Adrenal gland (tissue), 5 donors: ENCODE data around the gene INF2.

Source experiments
- CTCF ChIP-seq, 6 experiments: fragments of 450-650 bp in 4 of 6; fragments of 200-600 bp in 2 of 6; sonication (generic) in 1 of 6; IDR thresholded peaks; 1 replicate in 5 of 6; 2 replicates in 1 of 6; pipeline versions ENCODE4 v1.5.1 to v1.8.0; 2016 to 2021; ENCODE audit warnings: antibody characterized with exemption in 6 of 6, mild to moderate bottlenecking in 2 of 6, moderate library complexity in 1 of 6
- POLR2A ChIP-seq, 2 donors: fragments of 450-650 bp; IDR thresholded peaks; one replicate each; pipeline ENCODE4 v1.6.1; 2017; ENCODE audit warnings: antibody characterized with exemption in 2 of 2, mild to moderate bottlenecking in 2 of 2, moderate library complexity in 1 of 2
- donor health status: DM: no; HTN: no; CAD: no.

- TF ChIP-seq CTCF (IDR thresholded peaks at IDR 0.05) (no peak), POLR2A (IDR thresholded peaks at IDR 0.05) (no peak)
Observed at GRCh38 chr14:104767634-104767918, 78.2 kb downstream of the INF2 start.
